HG02981 (cell line): ENCODE results near the gene RAB36.
"Not testable (repeated sequence)": the region's sequence is repeated elsewhere in the genome, so short reads cannot be mapped to it uniquely, and the experiment has no call there.

Experiments
- ATAC-seq: cut with Tn5 transposase; IDR thresholded peaks from one replicate; pipeline ENCODE4 v1.9.1; 2021; ENCODE audit warnings: mild to moderate bottlenecking, moderate library complexity; ENCODE audit not compliant: unreplicated experiment

RAB36 gene

GRCh38 chr22:23120415-23120899 lies 24.8 kb upstream of the RAB36 start:
- ATAC-seq: no peak

GRCh38 chr22:23121000-23121421 lies 24.3 kb upstream of the RAB36 start:
- ATAC-seq: no peak

DNA sequence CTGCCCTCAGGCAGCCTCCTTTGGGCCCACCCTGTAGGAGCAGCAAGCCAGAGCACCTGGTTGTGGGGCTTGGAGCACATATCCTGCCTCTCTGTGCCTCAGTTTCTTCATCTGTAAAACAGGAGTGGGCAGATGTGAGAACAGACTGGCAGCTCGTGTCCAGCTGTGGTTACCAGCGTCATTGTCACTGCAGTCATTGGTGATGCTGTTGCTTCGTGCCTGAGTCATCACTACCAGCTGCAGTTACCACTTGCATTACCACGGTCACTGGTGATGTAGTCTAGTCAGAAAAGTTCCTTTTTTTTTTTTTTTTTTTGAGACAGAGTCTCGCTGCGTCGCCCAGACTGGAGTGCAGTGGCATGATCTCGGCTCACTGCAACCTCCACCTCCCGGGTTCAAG lies 23.9 kb upstream of the RAB36 start:
- ATAC-seq: no peak

DNA sequence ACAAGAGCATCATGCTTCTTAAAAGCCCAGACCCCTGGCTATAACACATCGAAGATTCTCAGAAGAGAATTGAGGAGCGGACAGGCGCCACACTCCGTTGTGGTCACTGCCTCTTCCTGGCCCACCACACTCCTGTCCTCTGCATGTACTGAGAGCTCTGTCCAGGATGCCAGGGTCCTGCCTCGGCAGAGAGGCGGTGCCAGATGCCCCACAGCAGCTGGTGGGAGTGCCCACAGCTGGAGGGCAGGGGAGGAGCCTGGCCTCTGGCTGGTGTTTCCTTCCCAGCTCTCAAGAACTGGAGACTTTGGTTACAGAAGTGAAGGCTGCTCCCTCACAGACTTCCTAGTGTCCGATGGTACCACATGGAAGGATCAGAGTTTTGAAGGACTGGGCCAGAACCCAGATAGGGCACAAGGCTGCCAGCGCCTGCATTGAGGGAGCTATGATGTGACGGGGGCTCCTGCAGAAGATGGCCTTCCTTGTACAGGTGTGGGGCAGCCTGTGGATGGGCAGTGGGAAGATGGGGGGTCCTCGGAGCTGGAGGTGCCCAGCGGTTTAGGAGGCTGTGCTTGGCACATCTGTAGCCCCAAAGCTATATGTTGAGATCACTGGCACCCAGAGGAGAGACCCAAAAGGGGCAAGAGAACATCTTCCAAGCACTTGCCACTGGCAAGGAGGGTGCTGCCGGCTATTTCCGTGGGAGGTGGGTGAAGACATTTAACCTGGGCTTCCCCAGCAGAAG lies 22.9 kb upstream of the RAB36 start:
- ATAC-seq: no peak

DNA sequence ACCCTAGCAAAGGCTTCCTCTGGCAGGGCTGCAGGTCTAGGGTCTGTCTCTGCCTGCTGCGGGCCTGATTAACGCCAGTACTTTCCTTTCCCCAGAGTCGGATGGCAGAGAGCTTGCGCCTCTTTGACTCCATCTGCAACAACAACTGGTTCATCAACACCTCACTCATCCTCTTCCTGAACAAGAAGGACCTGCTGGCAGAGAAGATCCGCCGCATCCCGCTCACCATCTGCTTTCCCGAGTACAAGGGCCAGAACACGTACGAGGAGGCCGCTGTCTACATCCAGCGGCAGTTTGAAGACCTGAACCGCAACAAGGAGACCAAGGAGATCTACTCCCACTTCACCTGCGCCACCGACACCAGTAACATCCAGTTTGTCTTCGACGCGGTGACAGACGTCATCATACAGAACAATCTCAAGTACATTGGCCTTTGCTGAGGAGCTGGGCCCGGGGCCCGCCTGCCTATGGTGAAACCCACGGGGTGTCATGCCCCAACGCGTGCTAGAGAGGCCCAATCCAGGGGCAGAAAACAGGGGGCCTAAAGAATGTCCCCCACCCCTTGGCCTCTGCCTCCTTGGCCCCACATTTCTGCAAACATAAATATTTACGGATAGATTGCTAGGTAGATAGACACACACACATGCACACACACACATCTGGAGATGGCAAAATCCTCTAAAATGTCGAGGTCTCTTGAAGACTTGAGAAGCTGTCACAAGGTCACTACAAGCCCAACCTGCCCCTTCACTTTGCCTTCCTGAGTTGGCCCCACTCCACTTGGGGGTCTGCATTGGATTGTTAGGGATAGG lies 22.1 kb upstream of the RAB36 start:
- no peak for ATAC-seq

- ATAC-seq: no peak
Measured at GRCh38 chr22:23123804-23124254, 21.4 kb upstream of the RAB36 start.

DNA sequence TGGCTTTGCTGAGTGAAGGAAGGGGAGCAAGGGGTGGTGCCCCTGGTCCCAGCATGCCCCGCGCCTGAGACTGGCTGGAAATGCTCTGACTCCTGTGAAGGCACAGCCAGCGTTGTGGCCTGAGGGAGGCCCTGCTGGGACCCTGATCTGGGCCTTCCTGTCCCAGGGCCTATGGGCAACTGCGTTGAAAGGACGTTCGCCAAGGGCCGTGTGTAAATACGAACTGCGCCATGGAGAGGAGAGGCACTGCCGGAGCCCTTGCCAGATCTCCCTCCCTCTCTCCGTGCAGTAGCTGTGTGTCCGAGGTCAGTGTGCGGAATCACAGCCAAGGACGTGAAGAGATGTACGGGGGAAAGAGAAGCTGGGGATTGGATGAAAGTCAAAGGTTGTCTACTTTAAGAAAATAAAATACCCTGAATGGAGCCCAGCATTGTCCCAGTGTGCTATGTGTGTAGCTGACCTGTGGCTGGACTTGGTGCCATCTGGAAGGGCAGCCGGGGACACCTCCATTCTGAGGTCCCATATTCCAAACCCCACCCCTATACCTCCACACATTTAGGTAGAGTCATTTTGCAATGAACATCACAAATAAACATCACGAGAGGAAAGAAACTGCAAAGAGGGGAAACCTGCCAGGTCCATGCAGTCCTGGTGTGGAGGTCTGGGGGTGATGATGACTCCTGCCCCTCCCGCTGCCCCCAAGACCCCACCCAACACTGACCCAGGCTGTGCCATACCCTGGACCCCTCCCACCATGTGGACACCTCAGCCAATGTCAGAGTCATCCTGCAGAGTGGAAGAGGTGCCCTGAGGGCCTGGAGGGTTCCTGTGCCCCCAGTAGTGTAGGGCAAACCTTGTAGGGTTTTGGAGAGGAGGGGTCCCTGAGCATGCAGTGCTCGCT lies 20.4 kb upstream of the RAB36 start:
- ATAC-seq: no peak

GRCh38 chr22:23125512-23126103 lies 19.7 kb upstream of the RAB36 start:
- no peak for ATAC-seq

GRCh38 chr22:23126165-23127054 lies 18.9 kb upstream of the RAB36 start:
- no peak for ATAC-seq

DNA sequence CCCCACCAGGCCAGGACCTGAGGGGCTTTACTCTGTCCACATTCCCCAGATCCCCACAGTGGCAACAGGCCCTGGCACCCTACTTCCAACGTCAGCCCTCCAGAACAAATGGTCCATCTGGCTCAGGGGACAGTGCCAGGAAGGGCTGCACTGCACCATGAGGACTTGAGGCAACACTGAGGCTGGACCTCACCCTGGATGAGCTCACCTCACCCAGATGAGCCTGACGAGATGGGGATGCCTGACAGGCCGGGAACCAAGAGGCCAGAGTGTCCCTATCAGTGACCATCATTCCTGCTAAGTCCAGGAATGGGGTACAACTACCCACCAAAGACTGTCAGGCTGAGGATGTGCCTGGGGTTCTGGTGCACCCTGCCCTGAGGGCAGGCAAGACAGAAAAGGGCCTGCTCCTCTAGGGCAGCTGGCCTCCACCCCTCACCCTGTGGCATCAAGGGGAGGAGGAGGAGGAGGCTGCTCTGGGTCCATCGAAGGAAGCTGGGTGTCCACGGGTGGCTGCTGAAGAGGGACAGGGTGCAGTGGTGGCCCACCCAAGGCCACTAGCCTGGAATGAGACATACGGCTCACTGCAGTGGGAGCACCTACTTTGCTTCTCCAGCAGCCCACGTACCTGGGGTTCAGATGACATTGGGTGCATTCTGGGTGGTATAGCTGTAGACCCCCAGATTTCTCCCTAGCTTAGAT lies 18.1 kb upstream of the RAB36 start:
- no peak for ATAC-seq

DNA sequence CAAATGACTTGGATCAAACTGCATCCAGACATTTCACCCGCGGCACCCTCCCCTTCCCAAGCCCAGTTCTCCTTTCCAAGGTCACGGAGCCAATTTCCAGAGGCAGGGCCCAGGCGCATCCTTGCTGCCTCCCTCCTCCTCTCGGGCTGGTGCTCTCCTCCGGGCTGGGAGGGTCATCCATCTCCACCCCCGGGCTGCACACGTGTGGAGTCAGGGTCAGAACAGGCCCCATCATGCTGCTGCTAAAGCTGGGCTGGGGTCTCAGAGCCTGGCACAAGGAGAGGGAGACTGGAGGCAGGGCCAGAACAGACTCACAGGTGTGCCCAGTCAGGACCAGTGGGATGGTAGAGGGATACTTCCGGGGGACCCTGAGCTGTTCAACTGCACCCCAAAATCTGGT lies 17.5 kb upstream of the RAB36 start:
- no peak for ATAC-seq

GRCh38 chr22:23128269-23129108 lies 16.8 kb upstream of the RAB36 start:
- no peak for ATAC-seq

DNA sequence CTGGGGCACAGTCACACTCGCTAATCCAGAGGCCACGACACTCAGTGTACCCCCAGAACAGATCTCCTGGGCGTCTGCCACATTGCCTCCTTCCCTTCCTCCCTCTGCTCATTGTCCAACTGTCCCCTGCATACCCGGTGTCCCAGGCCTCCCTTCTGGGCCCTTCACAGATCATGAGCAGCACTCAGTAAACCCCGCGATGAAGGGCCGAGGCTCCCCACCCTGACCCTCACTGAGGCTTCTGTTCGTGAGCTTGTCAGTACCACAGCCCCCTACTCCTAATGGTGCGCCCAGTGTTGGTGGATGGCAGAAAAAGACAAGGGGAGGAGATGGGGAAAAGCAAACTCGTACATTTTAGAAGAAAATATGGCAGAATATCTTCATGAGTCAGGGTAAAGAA lies 16.1 kb upstream of the RAB36 start:
- ATAC-seq: no peak

DNA sequence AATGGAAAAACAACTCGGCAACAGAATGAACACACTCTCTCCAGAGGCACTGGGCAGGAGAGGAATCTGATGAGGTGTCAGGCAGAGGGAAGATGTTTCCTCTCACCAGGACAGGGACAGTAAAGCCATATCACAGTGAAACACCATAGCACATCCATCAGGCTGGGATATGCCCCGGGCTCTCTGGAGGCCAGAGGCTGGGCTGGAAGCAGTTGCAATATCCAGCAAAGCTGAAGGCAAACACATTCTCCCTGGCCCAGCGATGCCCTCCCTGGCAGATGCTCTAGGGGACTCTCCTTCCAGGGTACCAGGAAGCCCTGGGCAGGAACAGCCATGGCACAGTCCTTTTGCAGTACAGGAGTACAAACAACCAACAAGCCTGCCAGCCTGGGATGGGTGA lies 14.6 kb upstream of the RAB36 start:
- ATAC-seq: no peak

- ATAC-seq: no peak
Measured at GRCh38 chr22:23131931-23132330, 13.3 kb upstream of the RAB36 start.

DNA sequence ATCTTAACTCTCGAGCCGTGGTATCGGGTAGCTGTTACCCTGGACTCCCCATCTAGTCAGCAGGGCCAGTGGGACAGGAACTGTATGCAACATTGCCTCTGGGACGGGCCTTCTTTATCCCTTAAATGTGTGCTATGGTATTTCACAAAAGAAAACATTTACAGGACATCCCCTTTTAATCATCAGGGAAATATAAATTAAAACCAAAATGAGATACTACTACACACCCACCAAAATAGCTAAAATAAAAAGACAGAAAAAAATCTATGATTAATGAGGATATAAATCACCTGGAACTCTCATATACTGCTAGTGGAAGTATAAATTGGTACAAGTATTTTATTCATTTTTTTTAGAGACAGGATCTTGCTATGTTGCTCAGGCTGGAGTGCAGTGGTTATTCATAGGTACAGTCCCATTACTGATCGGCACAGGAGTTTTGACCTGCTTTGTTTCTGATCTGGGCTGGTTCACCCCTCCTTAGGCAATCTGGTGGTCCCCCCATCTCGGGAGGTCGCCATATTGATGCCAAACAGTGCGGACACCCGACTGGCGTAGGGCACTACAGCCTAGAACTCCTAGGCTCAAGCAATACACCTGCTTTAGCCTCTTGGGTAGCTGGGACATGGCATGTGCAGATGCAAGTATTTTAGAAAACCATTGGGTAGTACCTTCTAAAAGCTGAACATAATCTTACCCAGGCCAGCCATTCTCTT lies 12.7 kb upstream of the RAB36 start:
- no peak for ATAC-seq

DNA sequence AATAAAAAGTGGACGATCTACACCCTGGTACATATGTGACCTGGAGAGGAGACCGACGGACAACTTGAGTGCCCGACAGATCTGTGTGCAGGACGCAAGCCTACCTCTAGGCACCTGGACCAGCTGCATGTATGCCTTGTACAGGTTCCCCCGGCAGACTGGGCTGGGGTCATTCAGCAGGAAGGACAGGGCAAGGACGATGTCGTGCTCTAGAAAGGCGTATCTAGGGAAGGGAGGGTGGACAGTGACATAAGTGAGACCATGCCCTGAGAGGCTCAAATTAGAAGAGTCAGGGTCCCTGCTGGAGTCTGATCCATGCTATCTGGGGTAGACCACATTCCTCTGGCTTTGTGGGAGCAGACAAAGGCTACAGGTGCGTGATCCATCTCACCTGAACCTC lies 11.4 kb upstream of the RAB36 start:
- no peak for ATAC-seq

DNA sequence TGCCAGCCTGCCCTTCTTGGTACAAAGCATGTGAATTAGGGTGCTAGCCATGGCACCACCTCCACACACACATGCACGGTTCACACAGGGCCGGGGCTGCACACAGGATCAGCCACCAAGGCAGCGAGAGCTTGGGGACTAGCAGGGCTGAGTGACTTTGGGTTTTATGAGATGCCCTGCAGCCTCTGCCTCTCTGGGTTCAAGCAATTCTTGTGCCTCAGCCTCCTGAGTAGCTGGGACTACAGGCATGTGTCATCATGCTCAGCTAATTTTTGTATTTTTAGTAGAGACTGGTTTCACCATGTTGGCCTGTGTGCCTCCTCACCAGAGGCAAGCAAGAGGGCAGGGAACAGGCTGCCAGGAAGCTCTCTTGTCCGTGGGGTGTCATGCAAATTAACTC lies 8.3 kb upstream of the RAB36 start:
- ATAC-seq: not testable (repeated sequence)
